ENCODE measurements around the gene PDAP1. TPM values are rescaled to one million over a fixed set of nuclear protein-coding genes. Genes with fewer than 3 reads are reported as not detected.

The PDAP1 gene
- total RNA-seq, 1 experiment from 2014 or later = 150 TPM

- H2AFZ ChIP-seq (ENCODE audit: low read length) = no peak overlapping the region
- H3K27me3 ChIP-seq (ENCODE audit: insufficient read depth, low read length) = no peaks in the 10 kb centered on the region
- no peak overlapping the region for H2BK120ac ChIP-seq (ENCODE audit: low read depth, low read length, poor library complexity, severe bottlenecking)
- H2BK12ac ChIP-seq (ENCODE audit: insufficient read length, low read depth, low read length) = no peak overlapping the region
- H4K20me1 ChIP-seq (ENCODE audit: control insufficient read depth, insufficient read depth, insufficient read length) = no peaks in the 10 kb centered on the region
- H4K91ac ChIP-seq (ENCODE audit: insufficient read length, low read depth, low read length) = no peak overlapping the region
- no peak overlapping the region for H2BK5ac ChIP-seq (ENCODE audit: insufficient read length, low read length)
- no CpG with 5 or more reads among the region's 10 CpGs for WGBS (ENCODE audit: extremely low coverage, insufficient read length, low lambda C conversion rate)
- peaks cover 8 to 31% (median 13%) of the 10 kb centered on the region in 3 experiments; a peak in 6 of 7 replicates for H3K36me3 Mint-ChIP-seq (ENCODE audit: insufficient read depth in 1 of 3, low read depth in 3 of 3)
- DNase-seq = no peak
- H3K79me1 ChIP-seq (ENCODE audit: insufficient read depth, low read depth, low read length, poor library complexity, severe bottlenecking) = peaks cover 8% of the 10 kb centered on the region
- no peak for TF ChIP-seq CTCF (conservative IDR thresholded peaks at IDR 0.05)
- no peak overlapping the region for H3K18ac ChIP-seq (ENCODE audit: insufficient read length, low read depth, low read length)
- H3K4me1 ChIP-seq (ENCODE audit: insufficient read depth, low read length) = no peaks in the 10 kb centered on the region
- H3K4ac ChIP-seq (ENCODE audit: low read depth, low read length) = no peak overlapping the region
- H3K56ac ChIP-seq (ENCODE audit: insufficient read length, low read depth, low read length) = no peak overlapping the region
- no peak overlapping the region for H2AK5ac ChIP-seq (ENCODE audit: insufficient read length, low read length)
- no peak overlapping the region for H3K23ac ChIP-seq (ENCODE audit: insufficient read length, low read depth, low read length)
- no peak overlapping the region for H3K14ac ChIP-seq (ENCODE audit: insufficient read depth, low read length)
- H3K9me3 Mint-ChIP-seq = no peaks in the 10 kb centered on the region; a peak in 1 of 5 replicates
- H3K4me3 Mint-ChIP-seq = no peak overlapping the region; a peak in 1 of 5 replicates
- no peaks in the 10 kb centered on the region; the same call in 1 of the 2 replicates for H3K27me3 Mint-ChIP-seq (ENCODE audit: low read depth)
- no peaks in the 10 kb centered on the region for H3K23me2 ChIP-seq (ENCODE audit: insufficient read length, low read depth, low read length, poor library complexity, severe bottlenecking)
- H3K27ac ChIP-seq (ENCODE audit: insufficient read length, low read depth, low read length) = no peak overlapping the region
- no peaks in the 10 kb centered on the region for H3K79me2 ChIP-seq (ENCODE audit: insufficient read depth, low read length)
- H3K27ac Mint-ChIP-seq = no peak overlapping the region
- no peaks in the 10 kb centered on the region for H3K9me3 ChIP-seq (ENCODE audit: control insufficient read depth, low read depth, low read length)
- H3T11ph ChIP-seq (ENCODE audit: low read length) = no peak overlapping the region
- H3K4me2 ChIP-seq (ENCODE audit: insufficient read depth, insufficient read length, low read length) = no peak overlapping the region
- H3K4me1 Mint-ChIP-seq = peaks cover 6 to 11% of the 10 kb centered on the region in 2 experiments
- no peak overlapping the region for H2BK15ac ChIP-seq (ENCODE audit: low read depth, low read length)
- no peak overlapping the region for H2BK20ac ChIP-seq (ENCODE audit: low read depth, low read length, poor library complexity, severe bottlenecking)
- H4K5ac ChIP-seq (ENCODE audit: insufficient read length, low read depth, low read length) = no peak overlapping the region
- no peak overlapping the region for H4K8ac ChIP-seq (replicated peaks; ENCODE audit: insufficient read length, low read depth, low read length)
- no peak overlapping the region for H3K9ac ChIP-seq (ENCODE audit: extremely low read depth, insufficient read length, low read length)
Observed at GRCh38 chr7:99383203-99383602, 25.2 kb downstream of the PDAP1 start.

Measured in H9 (cell line).